ENCODE results near the gene HS1BP3. TPM values are rescaled to one million over a fixed set of nuclear protein-coding genes. Genes with fewer than 3 reads are reported as not detected.

The HS1BP3 gene
- total and polyA plus RNA-seq, 10 donors: 8.8 to 38.0 (median 25.9) TPM

DNA sequence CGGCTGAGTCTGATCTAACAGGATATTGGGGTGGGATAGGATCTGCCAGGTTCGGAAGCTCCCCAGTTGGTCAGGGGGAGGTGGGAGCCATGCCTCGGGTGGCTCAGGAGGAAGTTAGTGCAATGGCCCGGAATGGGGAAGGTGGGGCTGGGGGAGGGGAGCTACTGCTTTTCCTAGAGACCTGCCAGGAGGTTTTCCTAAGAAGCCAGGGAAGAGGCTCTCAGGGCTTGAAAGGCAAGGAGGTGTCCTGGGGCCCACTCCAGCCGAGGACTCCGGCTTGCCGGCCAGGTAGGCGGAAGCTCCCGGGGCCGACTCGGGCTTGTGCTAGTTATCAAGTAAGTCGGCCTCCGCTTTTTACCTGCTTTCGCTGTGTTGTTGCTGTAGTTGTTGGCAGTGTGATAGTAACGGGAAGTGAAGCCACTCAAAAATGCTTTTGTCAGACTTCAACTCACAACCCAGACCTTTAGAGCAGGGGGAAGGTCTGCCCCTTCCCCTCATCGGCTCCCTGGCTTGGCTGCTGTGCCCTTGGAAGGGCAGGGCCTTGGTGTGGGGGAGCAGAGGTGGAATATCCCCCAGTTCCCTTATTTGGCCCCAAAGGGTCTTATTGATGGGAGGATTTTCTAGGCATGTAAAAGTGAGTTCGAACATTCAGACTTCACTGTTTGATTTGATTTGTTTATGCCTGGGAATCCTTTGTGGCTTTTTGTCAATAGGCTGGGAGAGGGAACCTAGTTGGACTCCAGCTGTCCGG lies 21.5 kb upstream of the HS1BP3 start:
- peak overlapping the region in 2 of 8 donors; percentile 42 to 51 for H3K27ac ChIP-seq
- H3K4me3 ChIP-seq: peak overlapping the region in 1 of 8 donors; percentile 27
- no peak for DNase-seq
- H3K27me3 ChIP-seq (replicated peaks in 1 of 7): peaks cover 0 to 71% (median 58%) of the 10 kb centered on the region in 7 donors
- TF ChIP-seq POLR2A (IDR thresholded peaks at IDR 0.05) (no peak), POLR2AphosphoS5 (IDR thresholded peaks at IDR 0.05) (no peak)
- TF ChIP-seq, protein P1, sequence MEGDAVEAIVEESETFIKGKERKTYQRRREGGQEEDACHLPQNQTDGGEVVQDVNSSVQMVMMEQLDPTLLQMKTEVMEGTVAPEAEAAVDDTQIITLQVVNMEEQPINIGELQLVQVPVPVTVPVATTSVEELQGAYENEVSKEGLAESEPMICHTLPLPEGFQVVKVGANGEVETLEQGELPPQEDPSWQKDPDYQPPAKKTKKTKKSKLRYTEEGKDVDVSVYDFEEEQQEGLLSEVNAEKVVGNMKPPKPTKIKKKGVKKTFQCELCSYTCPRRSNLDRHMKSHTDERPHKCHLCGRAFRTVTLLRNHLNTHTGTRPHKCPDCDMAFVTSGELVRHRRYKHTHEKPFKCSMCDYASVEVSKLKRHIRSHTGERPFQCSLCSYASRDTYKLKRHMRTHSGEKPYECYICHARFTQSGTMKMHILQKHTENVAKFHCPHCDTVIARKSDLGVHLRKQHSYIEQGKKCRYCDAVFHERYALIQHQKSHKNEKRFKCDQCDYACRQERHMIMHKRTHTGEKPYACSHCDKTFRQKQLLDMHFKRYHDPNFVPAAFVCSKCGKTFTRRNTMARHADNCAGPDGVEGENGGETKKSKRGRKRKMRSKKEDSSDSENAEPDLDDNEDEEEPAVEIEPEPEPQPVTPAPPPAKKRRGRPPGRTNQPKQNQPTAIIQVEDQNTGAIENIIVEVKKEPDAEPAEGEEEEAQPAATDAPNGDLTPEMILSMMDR (IDR thresholded peaks at IDR 0.05 in 8 of 11, conservative IDR thresholded peaks at IDR 0.05 in 3 of 11): no peak
- H3K36me3 ChIP-seq: peaks cover 0 to 7% (median 0%) of the 10 kb centered on the region in 6 donors
- intact Hi-C loops (cut with DNase I; ENCODE audit: low total_unique reads): no loop called here
- H3K4me1 ChIP-seq: peaks cover 3 to 89% (median 52%) of the 10 kb centered on the region in 6 donors
- 39 to 60% (median 47%) methylated on average over 16 to 18 of the region's 18 CpGs for WGBS, 5 donors
- H3K9me3 ChIP-seq: no peaks in the 10 kb centered on the region

- 21 to 39% (median 29%) methylated on average over 13 of the region's 13 CpGs for WGBS, 5 donors
- Histone ChIP-seq H3K4me3 (peak overlapping the region in 1 of 8 donors; percentile 38), H3K27ac (no peak overlapping the region), H3K9me3 (no peaks in the 10 kb centered on the region), H3K27me3 (replicated peaks in 1 of 7) (peaks cover 0 to 77% (median 62%) of the 10 kb centered on the region in 7 donors), H3K4me1 (peaks cover 1 to 87% (median 54%) of the 10 kb centered on the region in 6 donors), H3K36me3 (peaks cover 0 to 7% (median 0%) of the 10 kb centered on the region in 6 donors)
- DNase-seq: no peak
- intact Hi-C loops (cut with DNase I; ENCODE audit: low total_unique reads): no loop called here
- TF ChIP-seq, protein P1 (IDR thresholded peaks at IDR 0.05 in 8 of 11, conservative IDR thresholded peaks at IDR 0.05 in 3 of 11): no peak
- no peak for TF ChIP-seq POLR2AphosphoS5 (IDR thresholded peaks at IDR 0.05)
- no peak for TF ChIP-seq POLR2A (IDR thresholded peaks at IDR 0.05)
Measured at GRCh38 chr2:20671736-20672080, 20.8 kb upstream of the HS1BP3 start.

DNA sequence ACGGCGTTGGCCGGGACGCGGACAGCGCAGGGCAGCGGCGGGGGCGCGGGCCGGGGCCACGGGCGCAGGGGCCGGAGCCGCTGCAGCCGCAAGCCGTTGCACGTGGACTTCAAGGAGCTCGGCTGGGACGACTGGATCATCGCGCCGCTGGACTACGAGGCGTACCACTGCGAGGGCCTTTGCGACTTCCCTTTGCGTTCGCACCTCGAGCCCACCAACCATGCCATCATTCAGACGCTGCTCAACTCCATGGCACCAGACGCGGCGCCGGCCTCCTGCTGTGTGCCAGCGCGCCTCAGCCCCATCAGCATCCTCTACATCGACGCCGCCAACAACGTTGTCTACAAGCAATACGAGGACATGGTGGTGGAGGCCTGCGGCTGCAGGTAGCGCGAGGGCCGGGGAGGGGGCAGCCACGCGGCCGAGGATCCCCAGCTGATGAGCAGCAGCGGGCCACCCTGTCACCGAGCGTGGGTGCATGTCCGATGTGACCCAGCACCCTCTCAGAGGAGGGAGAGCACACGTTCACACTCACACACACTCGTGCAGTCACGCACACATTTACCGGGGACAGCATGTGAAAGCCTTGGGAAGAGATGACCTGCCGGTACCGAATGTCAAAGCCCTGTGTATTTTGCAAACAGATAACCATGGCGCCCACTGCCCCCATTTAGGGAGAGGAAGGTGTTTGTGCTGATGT lies 20.3 kb upstream of the HS1BP3 start:
- intact Hi-C loops (cut with DNase I; ENCODE audit: low total_unique reads): no loop called here
- no peak overlapping the region for H3K27ac ChIP-seq
- 23 to 60% (median 36%) methylated on average over 19 to 60 of the region's 60 CpGs for WGBS, 5 donors
- peaks cover 0 to 83% (median 67%) of the 10 kb centered on the region in 7 donors for H3K27me3 ChIP-seq (replicated peaks in 1 of 7)
- peak overlapping the region in 1 of 8 donors; percentile 38 for H3K4me3 ChIP-seq
- H3K9me3 ChIP-seq: no peaks in the 10 kb centered on the region
- peaks cover 5 to 87% (median 56%) of the 10 kb centered on the region in 6 donors for H3K4me1 ChIP-seq
- no peak for DNase-seq
- H3K36me3 ChIP-seq: peaks cover 0 to 7% (median 0%) of the 10 kb centered on the region in 6 donors
- TF ChIP-seq POLR2AphosphoS5 (IDR thresholded peaks at IDR 0.05) (peak in 1 of 3 donors; percentile 26), POLR2A (IDR thresholded peaks at IDR 0.05) (no peak)
- TF ChIP-seq, protein P1 (IDR thresholded peaks at IDR 0.05 in 8 of 11, conservative IDR thresholded peaks at IDR 0.05 in 3 of 11): no peak

Data from spleen (tissue), 11 donors.